ENCODE results near the gene AJM1. TPM values are rescaled to one million over a fixed set of nuclear protein-coding genes. Genes with fewer than 3 reads are reported as not detected.
"Not testable (repeated sequence)": the region's sequence is repeated elsewhere in the genome, so short reads cannot be mapped to it uniquely, and the experiment has no call there.

AJM1 gene
- total RNA-seq, 2 experiments from 2014 or later, result 1.1 to 1.2 TPM

DNA sequence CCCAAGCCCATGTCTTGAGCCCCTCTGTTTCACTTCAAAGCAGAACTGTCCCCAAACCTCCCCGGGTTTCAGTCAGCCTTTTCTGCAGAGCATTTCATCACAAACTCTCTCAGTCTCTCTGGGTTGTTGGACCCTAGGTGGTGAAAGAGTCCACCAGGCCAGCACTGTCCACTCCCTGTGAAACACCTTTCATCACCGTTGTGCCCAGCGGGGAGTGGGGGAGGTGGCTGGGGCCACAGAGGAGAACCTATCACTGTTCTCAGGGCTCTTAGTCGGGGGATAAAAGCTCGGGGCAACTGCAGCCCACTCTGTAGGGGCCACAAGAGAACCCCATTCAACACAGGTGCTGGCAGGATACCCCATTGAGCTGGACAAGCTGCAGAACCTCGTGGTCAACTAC, 40.0 kb upstream of the AJM1 start:
- H3K27me3 Mint-ChIP-seq, result no peaks in the 10 kb centered on the region
- ChIA-PET CTCF (no interaction called here), POLR2A (no interaction called here)
- no peaks in the 10 kb centered on the region for H3K36me3 ChIP-seq (ENCODE audit: insufficient read depth, low read length)
- peaks cover 4% of the 10 kb centered on the region for H3K36me3 Mint-ChIP-seq (ENCODE audit: low read depth)
- no peak overlapping the region for H3K27ac Mint-ChIP-seq
- H3K9me3 ChIP-seq (ENCODE audit: control insufficient read depth in 1 of 2, insufficient read depth in 1 of 2, low read length in 2 of 2), result no peaks in the 10 kb centered on the region
- H3K27ac ChIP-seq (ENCODE audit: low read depth in 1 of 2, low read length in 2 of 2), result no peak overlapping the region
- peaks cover 44% of the 10 kb centered on the region for H3K4me1 ChIP-seq (ENCODE audit: insufficient read depth, low read length)
- DNase-seq (peak in 1 of 14 experiments; percentile 14), ATAC-seq (ENCODE audit: poor library complexity) (no peak)
- no peaks in the 10 kb centered on the region for H3K9me3 Mint-ChIP-seq
- peaks cover 0 to 3% of the 10 kb centered on the region in 2 experiments for H3K27me3 ChIP-seq (ENCODE audit: control insufficient read depth in 1 of 2, insufficient read depth in 2 of 2, low read length in 2 of 2)
- intact Hi-C loops (cut with DNase I, micrococcal nuclease), result loop anchor here (10.0 kb wide), 2 partner anchors 102 to 398 kb away; partner anchors contain the start of gene SNAPC4 (in 1 of the 2)
- H3K4me3 ChIP-seq (ENCODE audit: low read length), result no peak overlapping the region
- H3K4me3 Mint-ChIP-seq, result peak overlapping the region; percentile 38
- no peak for TF ChIP-seq CTCF (IDR thresholded peaks at IDR 0.05)
- peaks cover 36% of the 10 kb centered on the region for H3K4me1 Mint-ChIP-seq (ENCODE audit: low read depth)

- H3K36me3 Mint-ChIP-seq (ENCODE audit: low read depth); CTCF ChIA-PET; H3K27me3 ChIP-seq (ENCODE audit: control insufficient read depth in 1 of 2, insufficient read depth in 2 of 2, low read length in 2 of 2); ATAC-seq (ENCODE audit: poor library complexity); H3K36me3 ChIP-seq (ENCODE audit: insufficient read depth, low read length); H3K27ac ChIP-seq (ENCODE audit: low read depth in 1 of 2, low read length in 2 of 2); POLR2A ChIA-PET; DNase-seq; H3K4me3 ChIP-seq (ENCODE audit: low read length); H3K27me3 Mint-ChIP-seq; H3K9me3 ChIP-seq (ENCODE audit: control insufficient read depth in 1 of 2, insufficient read depth in 1 of 2, low read length in 2 of 2); H3K9me3 Mint-ChIP-seq: not testable (repeated sequence)
- H3K4me1 ChIP-seq (ENCODE audit: insufficient read depth, low read length), result peaks cover 45% of the 10 kb centered on the region
- Mint-ChIP-seq H3K27ac (peak overlapping the region; percentile 76), H3K4me1 (ENCODE audit: low read depth) (peaks cover 36% of the 10 kb centered on the region), H3K4me3 (peak overlapping the region; percentile 51)
- intact Hi-C loops (cut with DNase I, micrococcal nuclease), result loop anchor here (10.0 kb wide), 2 partner anchors 102 to 398 kb away; partner anchors contain the start of gene SNAPC4 (in 1 of the 2)
Observed at GRCh38 chr9:136803009-136803550, 39.2 kb upstream of the AJM1 start.

GRCh38 chr9:136803551-136804508, 38.4 kb upstream of the AJM1 start:
- peaks cover 4% of the 10 kb centered on the region for H3K36me3 Mint-ChIP-seq (ENCODE audit: low read depth)
- Histone ChIP-seq H3K4me1 (ENCODE audit: insufficient read depth, low read length) (peaks cover 45% of the 10 kb centered on the region), H3K4me3 (ENCODE audit: low read length) (no peak overlapping the region), H3K27me3 (ENCODE audit: control insufficient read depth in 1 of 2, insufficient read depth in 2 of 2, low read length in 2 of 2) (peaks cover 0 to 3% of the 10 kb centered on the region in 2 experiments), H3K9me3 (ENCODE audit: control insufficient read depth in 1 of 2, insufficient read depth in 1 of 2, low read length in 2 of 2) (no peaks in the 10 kb centered on the region), H3K27ac (ENCODE audit: low read depth in 1 of 2, low read length in 2 of 2) (no peak overlapping the region), H3K36me3 (ENCODE audit: insufficient read depth, low read length) (no peaks in the 10 kb centered on the region)
- ChIA-PET CTCF (no interaction called here), POLR2A (no interaction called here)
- intact Hi-C loops (cut with DNase I, micrococcal nuclease), result loop anchor here (10.0 kb wide), 2 partner anchors 101 to 399 kb away; partner anchors contain the start of gene SNAPC4 (in 1 of the 2)
- ATAC-seq (ENCODE audit: poor library complexity), result no peak
- peak overlapping the region; percentile 76 for H3K27ac Mint-ChIP-seq
- peaks cover 39% of the 10 kb centered on the region for H3K4me1 Mint-ChIP-seq (ENCODE audit: low read depth)
- no peak for TF ChIP-seq CTCF (IDR thresholded peaks at IDR 0.05)
- H3K9me3 Mint-ChIP-seq, result no peaks in the 10 kb centered on the region
- DNase-seq, result peak in 1 of 14 experiments; percentile 23
- no peaks in the 10 kb centered on the region for H3K27me3 Mint-ChIP-seq
- H3K4me3 Mint-ChIP-seq, result peak overlapping the region; percentile 68

Measured in CD4-positive, alpha-beta T cell (primary cell).